IMR-90 (cell line): ENCODE data around the gene OPCML. TPM values are rescaled to one million over a fixed set of nuclear protein-coding genes. Genes with fewer than 3 reads are reported as not detected.

ENCODE experiments used
- ATAC-seq: fragments of 200-7000 bp; cut with Tn5 transposase; 2 replicates; pipeline ENCODE4 v1.9.1; 2020; ENCODE audit warnings: low read depth, mild to moderate bottlenecking, moderate library complexity
- BruUV-seq: library from RNA; stranded (reverse); fragments of 400-500 nt; replicated peaks from 2 replicates; lab custom pipeline; 2021; lab: Mats Ljungman, UMichigan
- CTCF ChIA-PET: fragments of 300-600 bp; formaldehyde crosslinking; extraction: SDS; loops from one replicate; lab custom pipeline; 2021; ENCODE audit warnings: antibody characterized with exemption; lab: Yijun Ruan, JAX
- POLR2A ChIA-PET: fragments of 300-600 bp; sonication (Branson Sonifier 250); formaldehyde crosslinking; loops from one replicate; lab custom pipeline; 2022; ENCODE audit warnings: antibody characterized with exemption; ENCODE audit not compliant: unreplicated experiment; lab: Charles Lee
- DNase-seq: peaks from one replicate; pipeline ENCODE4 v3.0.0; 2013
- H2AFZ ChIP-seq: replicated peaks from 2 replicates; pipeline ENCODE3; 2013; ENCODE audit warnings: low read length, mild to moderate bottlenecking; ENCODE audit not compliant: poor library complexity
- H2AK5ac ChIP-seq: 2 replicates; pipeline ENCODE4 v1.6.1; 2013; ENCODE audit warnings: low read depth, low read length, inconsistent platforms
- H2AK9ac ChIP-seq: replicated peaks from 2 replicates; pipeline ENCODE3; 2013; ENCODE audit warnings: mild to moderate bottlenecking, low read depth, low read length, moderate library complexity; ENCODE audit not compliant: poor library complexity
- H2BK120ac ChIP-seq: 2 replicates; pipeline ENCODE4 v1.6.1; 2013; ENCODE audit warnings: low read depth, low read length, inconsistent platforms
- H2BK15ac ChIP-seq: 3 replicates; pipeline ENCODE4 v1.6.1; 2013; ENCODE audit warnings: low read depth, low read length, inconsistent platforms
- H2BK20ac ChIP-seq: 2 replicates; pipeline ENCODE4 v1.6.1; 2013; ENCODE audit warnings: low read depth, mild to moderate bottlenecking, inconsistent platforms, low read length, moderate library complexity
- H2BK5ac ChIP-seq: 2 replicates; pipeline ENCODE4 v1.6.1; 2013; ENCODE audit warnings: mild to moderate bottlenecking, low read depth, low read length, inconsistent platforms; ENCODE audit not compliant: poor library complexity, severe bottlenecking
- H3K14ac ChIP-seq: replicated peaks from 2 replicates; pipeline ENCODE4 v1.6.1; 2013; ENCODE audit warnings: low read depth, low read length, inconsistent platforms
- H3K18ac ChIP-seq: 2 replicates; pipeline ENCODE4 v1.6.1; 2013; ENCODE audit warnings: low read depth, low read length, control low read depth
- H3K23ac ChIP-seq: 2 replicates; pipeline ENCODE4 v1.6.1; 2013; ENCODE audit warnings: low read depth, low read length, inconsistent platforms
- H3K27ac ChIP-seq: 2 replicates; pipeline ENCODE4 v1.5.1; 2013; ENCODE audit warnings: mild to moderate bottlenecking, control low read depth, low read length; ENCODE audit not compliant: insufficient read depth
- H3K27me3 ChIP-seq: 2 replicates; pipeline ENCODE4 v1.6.1; 2013; ENCODE audit warnings: low read length; ENCODE audit not compliant: control insufficient read depth, insufficient read depth
- H3K36me3 ChIP-seq: 2 replicates; pipeline ENCODE4 v1.6.1; 2013; ENCODE audit warnings: low read length, mixed read lengths; ENCODE audit not compliant: control insufficient read depth, insufficient read depth
- H3K4ac ChIP-seq: 2 replicates; pipeline ENCODE4 v1.6.1; 2013; ENCODE audit warnings: low read depth, low read length, inconsistent platforms
- H3K4me1 ChIP-seq: 2 replicates; pipeline ENCODE4 v1.6.1; 2013; ENCODE audit warnings: low read length, mixed read lengths; ENCODE audit not compliant: control insufficient read depth, insufficient read depth
- H3K4me2 ChIP-seq: 2 replicates; pipeline ENCODE4 v1.6.1; 2013; ENCODE audit warnings: low read depth, mild to moderate bottlenecking, control low read depth, low read length, moderate library complexity
- H3K4me3 ChIP-seq: 2 replicates; pipeline ENCODE4 v1.5.1; 2013; ENCODE audit warnings: low read depth, mild to moderate bottlenecking, control low read depth, low read length, moderate library complexity; ENCODE audit not compliant: insufficient read depth
- H3K56ac ChIP-seq: 2 replicates; pipeline ENCODE4 v1.6.1; 2013; ENCODE audit warnings: low read length, inconsistent platforms; ENCODE audit not compliant: insufficient read depth; ENCODE audit errors: extremely low read depth
- H3K79me1 ChIP-seq, 2 experiments: 2 replicates each; pipeline ENCODE4 v1.6.1; 2013; ENCODE audit warnings: low read length in 2 of 2, inconsistent platforms in 1 of 2, low read depth in 1 of 2
- H3K9ac ChIP-seq: 2 replicates; pipeline ENCODE4 v1.6.1; 2013; ENCODE audit warnings: low read depth, low read length, control low read depth
- H3K9me1 ChIP-seq: 2 replicates; pipeline ENCODE4 v1.6.1; 2013; ENCODE audit warnings: low read length, inconsistent platforms; ENCODE audit not compliant: insufficient read depth
- H3K9me3 ChIP-seq: 2 replicates; pipeline ENCODE4 v1.6.1; 2013; ENCODE audit warnings: low read length; ENCODE audit not compliant: control insufficient read depth, insufficient read depth
- H4K20me1 ChIP-seq: 2 replicates; pipeline ENCODE4 v1.6.1; 2013; ENCODE audit warnings: low read length, inconsistent platforms; ENCODE audit not compliant: insufficient read depth
- H4K5ac ChIP-seq: 2 replicates; pipeline ENCODE4 v1.6.1; 2013; ENCODE audit warnings: mild to moderate bottlenecking, low read depth, low read length, control low read depth
- H4K8ac ChIP-seq, 2 experiments: 2 replicates each; pipeline ENCODE4 v1.6.1; 2013; ENCODE audit warnings: low read depth in 2 of 2, low read length in 2 of 2, control low read depth in 1 of 2, inconsistent platforms in 1 of 2
- H4K91ac ChIP-seq: 2 replicates; pipeline ENCODE4 v1.6.1; 2013; ENCODE audit warnings: low read depth, low read length, inconsistent platforms; ENCODE audit not compliant: insufficient read depth
- BHLHE40 ChIP-seq: fragments of 150-350 bp; IDR thresholded peaks from 2 replicates; pipeline ENCODE4 v1.6.1; 2016; ENCODE audit warnings: mild to moderate bottlenecking, low read depth, low read length
- CEBPB ChIP-seq: IDR thresholded peaks from 2 replicates; pipeline ENCODE4 v1.6.1; 2012; ENCODE audit warnings: low read depth, low read length, improper control_type of control experiment
- CHD1 ChIP-seq: IDR thresholded peaks from 2 replicates; pipeline ENCODE4 v1.6.1; 2012; ENCODE audit warnings: low read depth, low read length, improper control_type of control experiment
- FOS ChIP-seq: fragments of 150-350 bp; IDR thresholded peaks from 2 replicates; pipeline ENCODE4 v1.6.1; 2016; ENCODE audit warnings: low read depth, low read length
- MAFK ChIP-seq: IDR thresholded peaks from 2 replicates; pipeline ENCODE4 v1.6.1; 2012; ENCODE audit warnings: low read depth, low read length, improper control_type of control experiment
- MAZ ChIP-seq: IDR thresholded peaks from 2 replicates; pipeline ENCODE4 v1.6.1; 2012; ENCODE audit warnings: low read depth, mild to moderate bottlenecking, low read length, improper control_type of control experiment, moderate library complexity, borderline replicate concordance
- MXI1 ChIP-seq: IDR thresholded peaks from 2 replicates; pipeline ENCODE4 v1.6.1; 2012; ENCODE audit warnings: low read depth, mild to moderate bottlenecking, low read length, moderate library complexity, borderline replicate concordance
- NFE2L2 ChIP-seq: fragments of 150-350 bp; IDR thresholded peaks from 2 replicates; pipeline ENCODE4 v1.6.1; 2016; ENCODE audit warnings: low read depth, mild to moderate bottlenecking, low read length
- POLR2A ChIP-seq: IDR thresholded peaks from 2 replicates; pipeline ENCODE4 v1.6.1; 2012; ENCODE audit warnings: mild to moderate bottlenecking, low read depth, low read length
- RAD21 ChIP-seq: IDR thresholded peaks from 2 replicates; pipeline ENCODE4 v1.6.1; 2012; ENCODE audit warnings: low read length, improper control_type of control experiment
- RCOR1 ChIP-seq: IDR thresholded peaks from 2 replicates; pipeline ENCODE4 v1.6.1; 2012; ENCODE audit warnings: mild to moderate bottlenecking, low read length, improper control_type of control experiment; ENCODE audit not compliant: insufficient replicate concordance
- RFX5 ChIP-seq: IDR thresholded peaks from 2 replicates; pipeline ENCODE4 v1.8.0; 2012; ENCODE audit warnings: low read depth, mild to moderate bottlenecking, low read length, moderate library complexity
- SMC3 ChIP-seq: fragments of 150-350 bp; IDR thresholded peaks from 2 replicates; pipeline ENCODE4 v1.6.1; 2016; ENCODE audit warnings: low read depth, mild to moderate bottlenecking, antibody characterized with exemption, low read length, moderate library complexity
- dilution Hi-C: fragments of 300-500 bp; cut with HindIII; formaldehyde crosslinking; loops from one replicate; pipeline ENCODE4 v1.14.3; 2018; ENCODE audit warnings: low sequenced_read_pairs; ENCODE audit not compliant: unreplicated experiment
- in situ Hi-C: fragments of 300-500 bp; cut with MboI; formaldehyde crosslinking; loops from 3 replicates; pipeline ENCODE4 v1.14.3; 2019; ENCODE audit warnings: low sequenced_read_pairs, inconsistent platforms, mixed read lengths
- intact Hi-C: fragments of 100-400 bp; cut with micrococcal nuclease; formaldehyde crosslinking; loops from 2 replicates; pipeline ENCODE4 v1.10.0; 2022
- polyA plus RNA-seq, 3 experiments: library from polyadenylated mRNA; depleted of rRNA; stranded (reverse); fragments of >200 nt; gene quantifications; 2 replicates each; pipeline ENCODE4 v1.2.3, GENCODE V29; 2012; ENCODE audit warnings: low replicate concordance in 1 of 3
- total RNA-seq: library from RNA; depleted of rRNA; stranded (reverse); fragments of >200 nt; gene quantifications from 2 replicates; pipeline ENCODE4 v1.2.3, GENCODE V29; 2012
- TF ChIP-seq, protein P1 (sequence below): conservative IDR thresholded peaks from 2 replicates; pipeline ENCODE4 v1.5.1; 2012; ENCODE audit warnings: mild to moderate bottlenecking, low read depth, low read length, improper control_type of control experiment

OPCML gene
- total and polyA plus RNA-seq, 2 of the 4 experiments (the other 2 are of a cell fraction) = under 0.01 to 2.6 TPM

DNA sequence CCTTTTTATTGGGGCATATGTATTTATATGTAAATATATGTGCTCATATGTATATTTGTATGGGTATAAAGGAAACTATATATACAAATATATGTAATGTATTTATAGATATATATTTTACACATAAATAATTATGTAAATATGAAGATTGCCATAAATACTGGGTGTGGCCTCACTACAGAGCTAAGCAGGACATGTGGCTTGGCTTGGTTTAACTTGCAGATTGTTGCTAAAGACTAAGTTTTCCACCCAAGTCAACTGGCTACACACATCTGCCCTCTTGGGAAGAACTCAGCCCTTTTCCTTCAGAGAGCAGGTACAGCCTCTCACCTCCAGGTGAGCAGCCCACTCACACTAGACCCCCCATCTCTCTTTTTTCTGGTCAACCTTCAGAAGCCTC is 315.5 kb downstream of the OPCML start:
- in situ Hi-C loops (no loop called here), intact Hi-C loops (no loop called here), dilution Hi-C loops (no loop called here)
- Histone ChIP-seq H3K4ac (no peak overlapping the region), H3K4me1 (no peaks in the 10 kb centered on the region), H3K79me1 (no peaks in the 10 kb centered on the region), H3K27ac (no peak overlapping the region), H3K27me3 (no peaks in the 10 kb centered on the region), H2BK20ac (no peak overlapping the region), H4K5ac (no peak overlapping the region), H2BK120ac (no peak overlapping the region), H2BK5ac (no peak overlapping the region), H3K36me3 (no peaks in the 10 kb centered on the region), H3K9ac (no peak overlapping the region), H3K18ac (no peak overlapping the region), H3K9me1 (no peaks in the 10 kb centered on the region), H4K20me1 (no peaks in the 10 kb centered on the region), H2BK15ac (no peak overlapping the region), H3K23ac (no peak overlapping the region), H4K91ac (no peak overlapping the region), H3K56ac (no peak overlapping the region), H3K4me3 (no peak overlapping the region), H3K14ac (no peak overlapping the region), H3K4me2 (no peak overlapping the region), H4K8ac (no peak overlapping the region), H2AFZ (no peak overlapping the region), H2AK5ac (no peak overlapping the region), H3K9me3 (peaks cover 36% of the 10 kb centered on the region), H2AK9ac (no peak overlapping the region)
- ATAC-seq (no peak), DNase-seq (no peak)
- BruUV-seq = no TSS peak
- TF ChIP-seq BHLHE40 = no peak
- TF ChIP-seq FOS = no peak
- TF ChIP-seq RAD21 = no peak
- TF ChIP-seq MAFK = no peak
- TF ChIP-seq MAZ = no peak
- TF ChIP-seq CHD1 = no peak
- TF ChIP-seq NFE2L2 = no peak
- no peak for TF ChIP-seq RCOR1
- no peak for TF ChIP-seq SMC3
- TF ChIP-seq MXI1 = no peak
- no peak for TF ChIP-seq CEBPB
- no peak for TF ChIP-seq POLR2A
- TF ChIP-seq, protein P1, sequence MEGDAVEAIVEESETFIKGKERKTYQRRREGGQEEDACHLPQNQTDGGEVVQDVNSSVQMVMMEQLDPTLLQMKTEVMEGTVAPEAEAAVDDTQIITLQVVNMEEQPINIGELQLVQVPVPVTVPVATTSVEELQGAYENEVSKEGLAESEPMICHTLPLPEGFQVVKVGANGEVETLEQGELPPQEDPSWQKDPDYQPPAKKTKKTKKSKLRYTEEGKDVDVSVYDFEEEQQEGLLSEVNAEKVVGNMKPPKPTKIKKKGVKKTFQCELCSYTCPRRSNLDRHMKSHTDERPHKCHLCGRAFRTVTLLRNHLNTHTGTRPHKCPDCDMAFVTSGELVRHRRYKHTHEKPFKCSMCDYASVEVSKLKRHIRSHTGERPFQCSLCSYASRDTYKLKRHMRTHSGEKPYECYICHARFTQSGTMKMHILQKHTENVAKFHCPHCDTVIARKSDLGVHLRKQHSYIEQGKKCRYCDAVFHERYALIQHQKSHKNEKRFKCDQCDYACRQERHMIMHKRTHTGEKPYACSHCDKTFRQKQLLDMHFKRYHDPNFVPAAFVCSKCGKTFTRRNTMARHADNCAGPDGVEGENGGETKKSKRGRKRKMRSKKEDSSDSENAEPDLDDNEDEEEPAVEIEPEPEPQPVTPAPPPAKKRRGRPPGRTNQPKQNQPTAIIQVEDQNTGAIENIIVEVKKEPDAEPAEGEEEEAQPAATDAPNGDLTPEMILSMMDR = no peak
- TF ChIP-seq RFX5 = no peak
- ChIA-PET CTCF (no interaction called here), POLR2A (no interaction called here)
